IPS-18a (cell line): ENCODE measurements around the gene DCUN1D4.
A peak's percentile ranks its signal among the peaks of the same experiment; 100 is the strongest.

ENCODE experiments used
- H3K27ac ChIP-seq: one replicate; pipeline ENCODE4 v1.5.1; 2013; ENCODE audit warnings: low read length
- H3K27me3 ChIP-seq: one replicate; pipeline ENCODE4 v1.6.1; 2013; ENCODE audit warnings: mild to moderate bottlenecking, low read length; ENCODE audit not compliant: control insufficient read depth, insufficient read depth
- H3K36me3 ChIP-seq: one replicate; pipeline ENCODE4 v1.6.1; 2013; ENCODE audit warnings: low read depth, low read length; ENCODE audit not compliant: control insufficient read depth
- H3K4me1 ChIP-seq: one replicate; pipeline ENCODE4 v1.6.1; 2013; ENCODE audit warnings: low read depth, low read length; ENCODE audit not compliant: control insufficient read depth
- H3K4me3 ChIP-seq: one replicate; pipeline ENCODE4 v1.5.1; 2013; ENCODE audit warnings: low read length
- H3K9ac ChIP-seq: one replicate; pipeline ENCODE4 v1.6.1; 2013; ENCODE audit warnings: mild to moderate bottlenecking, low read length, moderate library complexity
- H3K9me3 ChIP-seq: one replicate; pipeline ENCODE4 v1.6.1; 2013; ENCODE audit warnings: low read depth, low read length; ENCODE audit not compliant: control insufficient read depth

Gene DCUN1D4

GRCh38 chr4:51843309-51844152 is 578 bp downstream of the DCUN1D4 start:
- H3K36me3 ChIP-seq: no peaks in the 10 kb centered on the region
- peaks cover 16% of the 10 kb centered on the region for H3K4me1 ChIP-seq
- no peaks in the 10 kb centered on the region for H3K9me3 ChIP-seq
- peak overlapping the region; percentile 78 for H3K4me3 ChIP-seq
- peaks cover 22% of the 10 kb centered on the region for H3K27me3 ChIP-seq
- H3K9ac ChIP-seq: peak overlapping the region; percentile 84
- no peak overlapping the region for H3K27ac ChIP-seq

DNA sequence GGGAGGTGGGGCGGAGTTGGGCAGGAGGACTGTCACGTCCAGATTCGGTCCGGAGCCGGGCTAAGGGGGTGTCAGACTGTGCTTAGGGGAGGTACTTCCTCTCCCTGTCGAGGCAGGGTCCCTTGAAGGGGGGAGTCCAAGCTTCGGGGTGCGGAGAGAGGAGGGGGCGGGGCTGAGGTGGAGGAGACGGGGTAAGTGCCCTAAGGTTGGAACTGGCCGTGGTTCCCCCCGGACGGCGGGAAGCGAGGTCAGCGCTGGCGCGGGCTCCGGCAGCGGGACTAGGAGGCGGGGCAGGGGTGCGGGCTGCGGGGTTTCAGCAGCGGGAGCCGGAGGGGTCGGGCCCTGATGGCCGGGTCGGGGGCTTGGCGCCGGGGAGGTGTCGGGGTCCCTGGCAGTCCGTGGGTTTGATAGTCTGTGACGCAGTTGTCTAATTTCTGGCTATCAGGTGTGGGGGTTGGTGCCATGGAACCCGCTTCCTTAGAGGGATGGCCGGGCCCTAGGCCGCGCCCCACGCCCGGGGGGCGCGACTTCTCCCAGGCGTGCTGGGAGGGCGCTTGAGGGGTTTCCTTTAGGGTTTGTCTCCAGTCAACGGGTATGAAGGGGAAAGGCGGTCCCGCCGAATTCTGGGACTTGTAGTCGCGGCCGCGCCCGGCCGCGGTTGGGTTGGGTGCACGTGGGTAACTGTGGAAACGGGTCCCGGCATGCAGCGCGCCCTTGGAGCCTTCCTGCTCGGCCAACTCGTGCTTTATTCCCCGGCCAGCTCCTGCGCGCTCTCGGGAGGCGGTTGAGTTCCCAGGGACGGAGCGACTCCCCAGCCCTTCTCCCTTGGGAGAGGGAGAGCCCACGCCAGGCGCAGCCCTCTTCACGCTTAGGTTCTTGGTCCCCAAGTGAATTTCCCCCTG is 1.5 kb downstream of the DCUN1D4 start:
- no peaks in the 10 kb centered on the region for H3K36me3 ChIP-seq
- H3K4me3 ChIP-seq: peak overlapping the region; percentile 78
- peaks cover 16% of the 10 kb centered on the region for H3K4me1 ChIP-seq
- H3K27me3 ChIP-seq: peaks cover 22% of the 10 kb centered on the region
- peak overlapping the region; percentile 43 for H3K27ac ChIP-seq
- H3K9ac ChIP-seq: peak overlapping the region; percentile 84
- no peaks in the 10 kb centered on the region for H3K9me3 ChIP-seq

DNA sequence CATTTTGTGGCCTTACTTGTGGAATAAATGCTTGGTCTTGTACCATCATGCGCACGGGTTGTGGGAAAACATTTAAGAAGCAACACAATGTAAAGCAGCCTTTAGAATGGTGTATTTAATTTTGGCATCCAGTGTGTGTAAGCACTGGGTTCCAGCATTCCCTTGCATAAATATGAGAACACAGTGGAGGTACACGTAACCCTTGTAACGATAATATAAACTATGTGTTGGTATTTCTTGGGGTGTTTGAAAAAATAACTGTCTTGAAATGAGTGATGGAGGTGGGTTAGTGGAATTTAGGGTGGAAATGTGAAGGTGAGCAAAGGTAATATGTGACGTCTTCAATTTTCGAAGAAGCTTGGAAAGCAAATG is 2.1 kb downstream of the DCUN1D4 start:
- peaks cover 22% of the 10 kb centered on the region for H3K27me3 ChIP-seq
- peak overlapping the region; percentile 78 for H3K4me3 ChIP-seq
- H3K9me3 ChIP-seq: no peaks in the 10 kb centered on the region
- H3K9ac ChIP-seq: peak overlapping the region; percentile 84
- H3K4me1 ChIP-seq: peaks cover 16% of the 10 kb centered on the region
- H3K36me3 ChIP-seq: no peaks in the 10 kb centered on the region
- H3K27ac ChIP-seq: peak overlapping the region; percentile 43

DNA sequence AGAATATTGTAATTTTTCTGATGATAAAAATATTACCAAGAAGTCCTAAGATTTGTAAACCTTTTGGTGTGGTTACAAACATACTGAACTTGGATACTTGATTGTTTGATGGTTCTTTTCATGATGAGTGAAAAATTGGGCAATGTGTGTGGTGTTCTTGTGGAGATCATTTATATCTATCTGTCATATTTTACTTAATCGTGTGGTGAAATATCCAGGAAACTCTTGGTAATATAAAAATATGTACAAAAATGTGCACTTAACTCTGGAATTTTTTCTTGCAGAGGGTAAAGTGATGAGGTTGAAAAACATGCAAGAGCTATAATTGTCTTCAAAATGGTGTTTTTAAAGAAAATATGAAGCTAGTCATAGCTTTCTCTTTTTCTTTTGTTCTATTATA is 2.8 kb downstream of the DCUN1D4 start:
- Histone ChIP-seq H3K36me3 (no peaks in the 10 kb centered on the region), H3K4me1 (peaks cover 20% of the 10 kb centered on the region), H3K9ac (no peak overlapping the region), H3K27ac (no peak overlapping the region), H3K27me3 (peaks cover 17% of the 10 kb centered on the region), H3K4me3 (peak overlapping the region; percentile 78), H3K9me3 (no peaks in the 10 kb centered on the region)

- Histone ChIP-seq H3K4me3 (no peak overlapping the region), H3K4me1 (peaks cover 46% of the 10 kb centered on the region), H3K9me3 (no peaks in the 10 kb centered on the region), H3K9ac (no peak overlapping the region), H3K27me3 (no peaks in the 10 kb centered on the region), H3K27ac (no peak overlapping the region), H3K36me3 (no peaks in the 10 kb centered on the region)
These were observed 6.5 kb downstream of the DCUN1D4 start for GRCh38 chr4:51849430-51849829.

GRCh38 chr4:51850294-51850693 is 7.3 kb downstream of the DCUN1D4 start:
- Histone ChIP-seq H3K9me3 (no peaks in the 10 kb centered on the region), H3K36me3 (no peaks in the 10 kb centered on the region), H3K27ac (no peak overlapping the region), H3K9ac (no peak overlapping the region), H3K4me3 (no peak overlapping the region), H3K27me3 (no peaks in the 10 kb centered on the region), H3K4me1 (peaks cover 42% of the 10 kb centered on the region)

- Histone ChIP-seq H3K9me3 (no peaks in the 10 kb centered on the region), H3K4me3 (no peak overlapping the region), H3K27ac (no peak overlapping the region), H3K9ac (no peak overlapping the region), H3K4me1 (peaks cover 45% of the 10 kb centered on the region), H3K36me3 (no peaks in the 10 kb centered on the region), H3K27me3 (no peaks in the 10 kb centered on the region)
These were observed 8.4 kb downstream of the DCUN1D4 start for GRCh38 chr4:51851090-51851936.

- Histone ChIP-seq H3K9me3 (no peaks in the 10 kb centered on the region), H3K4me1 (peaks cover 45% of the 10 kb centered on the region), H3K36me3 (no peaks in the 10 kb centered on the region), H3K27ac (no peak overlapping the region), H3K4me3 (no peak overlapping the region), H3K27me3 (no peaks in the 10 kb centered on the region), H3K9ac (no peak overlapping the region)
These were observed 9.0 kb downstream of the DCUN1D4 start for GRCh38 chr4:51851937-51852290.

DNA sequence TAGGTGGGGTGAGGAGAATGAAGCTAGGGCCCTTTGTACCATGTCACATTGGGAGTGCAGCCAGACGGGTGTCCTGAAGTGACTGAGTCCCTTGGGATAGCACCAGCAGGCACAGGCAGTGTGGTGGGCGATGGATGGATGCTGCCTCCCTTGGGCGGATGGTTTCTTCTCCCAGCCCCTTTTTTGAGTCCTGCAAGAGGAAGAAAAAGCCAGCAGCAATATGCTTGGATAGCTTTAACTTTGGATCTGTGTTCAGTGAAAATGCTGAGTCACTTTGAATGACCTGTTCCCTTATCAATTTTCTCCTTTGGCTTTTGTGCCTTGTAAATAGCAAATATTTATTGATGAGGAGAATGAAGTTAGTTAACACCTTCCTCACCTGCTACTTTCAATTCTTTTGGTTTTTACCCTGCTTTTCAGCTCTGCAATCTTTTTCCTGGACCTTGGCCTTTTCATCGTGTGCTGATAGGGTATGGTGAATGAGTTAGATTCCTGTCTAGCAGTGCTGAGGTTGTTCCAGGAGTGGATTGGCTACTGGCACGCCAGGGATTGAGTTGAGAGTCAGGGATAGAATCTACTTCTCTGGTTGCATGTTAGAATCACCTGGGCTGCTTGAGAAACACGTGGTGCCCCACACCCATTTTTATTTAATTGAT is 10.2 kb downstream of the DCUN1D4 start:
- Histone ChIP-seq H3K9ac (peak overlapping the region; percentile 20), H3K27ac (peak overlapping the region; percentile 34), H3K36me3 (no peaks in the 10 kb centered on the region), H3K4me3 (no peak overlapping the region), H3K4me1 (peaks cover 37% of the 10 kb centered on the region), H3K9me3 (no peaks in the 10 kb centered on the region), H3K27me3 (no peaks in the 10 kb centered on the region)

- Histone ChIP-seq H3K27ac (no peak overlapping the region), H3K4me1 (peaks cover 37% of the 10 kb centered on the region), H3K36me3 (no peaks in the 10 kb centered on the region), H3K9me3 (no peaks in the 10 kb centered on the region), H3K4me3 (no peak overlapping the region), H3K27me3 (no peaks in the 10 kb centered on the region), H3K9ac (no peak overlapping the region)
These were observed 12.3 kb downstream of the DCUN1D4 start for GRCh38 chr4:51855270-51855669.

DNA sequence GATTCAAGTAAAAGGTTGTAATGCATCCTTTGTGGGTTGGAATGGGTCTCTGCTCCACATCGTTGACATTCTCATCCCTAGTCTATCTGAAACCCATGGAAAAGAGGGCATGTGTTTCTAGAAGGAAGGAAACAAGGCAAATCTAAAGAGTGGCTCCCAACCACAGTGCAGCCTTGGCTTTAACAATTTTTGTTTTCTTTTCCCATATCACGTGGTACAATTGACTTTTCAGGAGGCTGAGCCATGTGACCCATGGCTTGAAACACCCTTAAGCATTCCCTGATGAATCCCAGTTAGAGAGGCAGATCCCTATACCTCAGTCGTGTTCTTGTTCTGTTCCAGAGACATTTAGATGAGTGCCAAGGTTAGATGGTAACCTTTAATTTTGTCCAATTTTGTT is 12.8 kb downstream of the DCUN1D4 start:
- Histone ChIP-seq H3K27me3 (no peaks in the 10 kb centered on the region), H3K9ac (no peak overlapping the region), H3K4me1 (peaks cover 34% of the 10 kb centered on the region), H3K4me3 (no peak overlapping the region), H3K27ac (no peak overlapping the region), H3K36me3 (no peaks in the 10 kb centered on the region), H3K9me3 (no peaks in the 10 kb centered on the region)
